Measurements from ENCODE around the gene PTGER3.
"Not testable (repeated sequence)": the region's sequence is repeated elsewhere in the genome, so short reads cannot be mapped to it uniquely, and the experiment has no call there.

Gene PTGER3

DNA sequence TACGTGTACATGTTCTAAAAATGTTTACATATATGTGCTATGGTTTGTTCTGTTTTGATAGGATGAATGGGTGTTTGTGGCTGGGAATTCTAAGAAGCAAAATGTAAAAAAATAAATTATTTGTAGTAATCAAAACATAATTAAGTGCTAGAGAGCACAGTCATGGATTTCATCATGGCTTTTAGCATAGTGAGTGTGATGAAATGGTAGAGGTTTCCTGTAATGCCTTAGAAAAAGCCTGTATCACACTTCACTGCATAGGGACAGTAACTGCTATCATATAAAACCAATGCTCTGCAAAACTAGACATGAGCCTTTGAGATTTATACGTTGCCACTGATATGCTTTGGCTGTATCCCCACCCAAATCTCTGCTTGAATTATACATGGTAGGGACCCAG, 99.8 kb downstream of the PTGER3 start:
- TF ChIP-seq, protein P1, sequence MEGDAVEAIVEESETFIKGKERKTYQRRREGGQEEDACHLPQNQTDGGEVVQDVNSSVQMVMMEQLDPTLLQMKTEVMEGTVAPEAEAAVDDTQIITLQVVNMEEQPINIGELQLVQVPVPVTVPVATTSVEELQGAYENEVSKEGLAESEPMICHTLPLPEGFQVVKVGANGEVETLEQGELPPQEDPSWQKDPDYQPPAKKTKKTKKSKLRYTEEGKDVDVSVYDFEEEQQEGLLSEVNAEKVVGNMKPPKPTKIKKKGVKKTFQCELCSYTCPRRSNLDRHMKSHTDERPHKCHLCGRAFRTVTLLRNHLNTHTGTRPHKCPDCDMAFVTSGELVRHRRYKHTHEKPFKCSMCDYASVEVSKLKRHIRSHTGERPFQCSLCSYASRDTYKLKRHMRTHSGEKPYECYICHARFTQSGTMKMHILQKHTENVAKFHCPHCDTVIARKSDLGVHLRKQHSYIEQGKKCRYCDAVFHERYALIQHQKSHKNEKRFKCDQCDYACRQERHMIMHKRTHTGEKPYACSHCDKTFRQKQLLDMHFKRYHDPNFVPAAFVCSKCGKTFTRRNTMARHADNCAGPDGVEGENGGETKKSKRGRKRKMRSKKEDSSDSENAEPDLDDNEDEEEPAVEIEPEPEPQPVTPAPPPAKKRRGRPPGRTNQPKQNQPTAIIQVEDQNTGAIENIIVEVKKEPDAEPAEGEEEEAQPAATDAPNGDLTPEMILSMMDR (IDR thresholded peaks at IDR 0.05): no peak
- Histone ChIP-seq H3K27me3 (no peaks in the 10 kb centered on the region), H3K4me1 (ENCODE audit: control insufficient read depth in 1 of 2, insufficient read depth in 1 of 2, low read depth in 1 of 2, low read length in 1 of 2) (no peaks in the 10 kb centered on the region), H3K4me3 (ENCODE audit: low read depth in 1 of 2, low read length in 1 of 2) (no peak overlapping the region), H3K36me3 (no peaks in the 10 kb centered on the region), H3K27ac (no peak overlapping the region), H3K9me3 (no peaks in the 10 kb centered on the region)

DNA sequence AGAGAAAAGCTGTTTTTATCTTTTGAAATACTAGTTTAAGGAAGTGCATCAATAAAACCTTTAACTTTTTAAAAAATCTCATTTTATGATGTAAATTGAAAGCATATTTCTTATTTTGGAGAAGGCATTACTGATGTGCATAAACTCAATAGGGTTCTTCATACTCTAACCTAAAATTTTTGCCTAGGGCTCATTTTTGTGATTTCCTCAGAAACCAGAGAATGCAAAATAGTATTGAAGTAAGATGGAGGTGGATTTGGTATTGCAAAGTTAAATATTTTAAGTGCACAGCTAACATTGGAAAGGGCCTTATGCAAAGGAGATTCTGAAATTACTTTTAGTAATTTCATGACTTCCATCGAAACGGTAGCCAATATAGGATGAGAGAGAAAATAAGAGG, 101.9 kb downstream of the PTGER3 start:
- Histone ChIP-seq H3K4me1 (ENCODE audit: control insufficient read depth in 1 of 2, insufficient read depth in 1 of 2, low read depth in 1 of 2, low read length in 1 of 2) (no peaks in the 10 kb centered on the region), H3K27me3 (no peaks in the 10 kb centered on the region), H3K36me3 (no peaks in the 10 kb centered on the region), H3K27ac (no peak overlapping the region), H3K4me3 (ENCODE audit: low read depth in 1 of 2, low read length in 1 of 2) (no peak overlapping the region), H3K9me3 (no peaks in the 10 kb centered on the region)
- TF ChIP-seq, protein P1 (IDR thresholded peaks at IDR 0.05): no peak

DNA sequence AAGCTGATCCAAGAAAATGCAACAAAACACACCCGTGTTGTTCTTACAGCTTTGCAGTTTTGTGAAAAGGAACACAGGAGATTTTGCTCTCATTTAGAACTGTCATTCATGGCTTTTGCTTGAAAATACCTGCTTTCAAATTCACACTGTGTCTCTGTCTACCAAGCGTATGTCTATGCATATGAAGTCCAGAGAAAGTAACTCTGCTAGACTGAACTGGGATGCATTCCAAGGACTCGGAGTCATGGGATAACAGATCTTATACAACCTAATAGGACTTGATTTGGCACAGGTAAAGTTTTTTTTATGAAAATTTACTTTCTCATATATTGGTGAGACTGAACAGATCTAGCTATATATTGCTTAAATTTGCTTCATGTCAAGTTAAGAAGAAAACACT, 102.4 kb downstream of the PTGER3 start:
- Histone ChIP-seq H3K4me3 (ENCODE audit: low read depth in 1 of 2, low read length in 1 of 2) (no peak overlapping the region), H3K27ac (no peak overlapping the region), H3K36me3 (no peaks in the 10 kb centered on the region), H3K27me3 (no peaks in the 10 kb centered on the region), H3K4me1 (ENCODE audit: control insufficient read depth in 1 of 2, insufficient read depth in 1 of 2, low read depth in 1 of 2, low read length in 1 of 2) (no peaks in the 10 kb centered on the region), H3K9me3 (no peaks in the 10 kb centered on the region)
- TF ChIP-seq, protein P1 (IDR thresholded peaks at IDR 0.05): no peak

DNA sequence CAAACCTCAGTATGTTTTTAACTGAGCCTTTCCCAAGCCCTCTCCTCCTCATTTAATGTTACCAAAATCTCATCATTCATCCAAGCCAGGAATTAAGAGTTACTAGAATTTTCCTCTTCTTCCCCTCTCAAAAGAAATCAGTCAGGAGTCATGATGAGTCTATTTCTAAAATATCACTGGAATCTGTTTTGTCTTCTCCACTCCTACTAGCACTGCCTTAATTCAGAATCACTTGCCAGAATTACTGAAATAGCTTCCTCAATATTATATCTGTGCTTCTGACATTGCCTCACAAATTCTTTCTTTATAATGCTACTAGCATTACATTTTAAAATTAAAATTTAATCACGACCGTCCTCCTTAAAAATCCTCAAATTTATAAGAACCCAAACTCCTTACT, 106.1 kb downstream of the PTGER3 start:
- Histone ChIP-seq H3K27me3 (no peaks in the 10 kb centered on the region), H3K36me3 (no peaks in the 10 kb centered on the region), H3K4me3 (ENCODE audit: low read depth in 1 of 2, low read length in 1 of 2) (no peak overlapping the region), H3K4me1 (ENCODE audit: control insufficient read depth in 1 of 2, insufficient read depth in 1 of 2, low read depth in 1 of 2, low read length in 1 of 2) (no peaks in the 10 kb centered on the region), H3K9me3 (no peaks in the 10 kb centered on the region), H3K27ac (no peak overlapping the region)
- TF ChIP-seq, protein P1 (IDR thresholded peaks at IDR 0.05): no peak

DNA sequence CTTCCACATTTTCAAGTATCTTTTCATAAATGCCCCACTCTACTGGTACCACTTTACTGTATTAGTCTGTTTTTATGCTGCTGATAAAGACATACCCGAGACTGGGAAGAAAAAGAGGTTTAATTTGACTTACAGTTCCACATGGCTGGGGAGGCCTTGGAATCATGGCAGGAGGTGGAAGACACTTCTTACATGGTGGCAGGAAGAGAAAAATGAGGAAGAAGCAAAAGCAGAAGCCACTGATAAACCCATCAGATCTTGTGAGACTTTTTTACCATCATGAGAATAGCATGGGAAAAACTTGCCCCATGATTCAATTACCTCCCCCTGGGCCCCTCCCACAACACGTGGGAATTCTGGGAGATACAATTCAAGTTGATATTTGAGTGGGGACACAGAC, 107.2 kb downstream of the PTGER3 start:
- not testable (repeated sequence) for H3K27me3 ChIP-seq; H3K9me3 ChIP-seq; H3K27ac ChIP-seq; H3K4me3 ChIP-seq (ENCODE audit: low read depth in 1 of 2, low read length in 1 of 2); H3K4me1 ChIP-seq (ENCODE audit: control insufficient read depth in 1 of 2, insufficient read depth in 1 of 2, low read depth in 1 of 2, low read length in 1 of 2); H3K36me3 ChIP-seq

DNA sequence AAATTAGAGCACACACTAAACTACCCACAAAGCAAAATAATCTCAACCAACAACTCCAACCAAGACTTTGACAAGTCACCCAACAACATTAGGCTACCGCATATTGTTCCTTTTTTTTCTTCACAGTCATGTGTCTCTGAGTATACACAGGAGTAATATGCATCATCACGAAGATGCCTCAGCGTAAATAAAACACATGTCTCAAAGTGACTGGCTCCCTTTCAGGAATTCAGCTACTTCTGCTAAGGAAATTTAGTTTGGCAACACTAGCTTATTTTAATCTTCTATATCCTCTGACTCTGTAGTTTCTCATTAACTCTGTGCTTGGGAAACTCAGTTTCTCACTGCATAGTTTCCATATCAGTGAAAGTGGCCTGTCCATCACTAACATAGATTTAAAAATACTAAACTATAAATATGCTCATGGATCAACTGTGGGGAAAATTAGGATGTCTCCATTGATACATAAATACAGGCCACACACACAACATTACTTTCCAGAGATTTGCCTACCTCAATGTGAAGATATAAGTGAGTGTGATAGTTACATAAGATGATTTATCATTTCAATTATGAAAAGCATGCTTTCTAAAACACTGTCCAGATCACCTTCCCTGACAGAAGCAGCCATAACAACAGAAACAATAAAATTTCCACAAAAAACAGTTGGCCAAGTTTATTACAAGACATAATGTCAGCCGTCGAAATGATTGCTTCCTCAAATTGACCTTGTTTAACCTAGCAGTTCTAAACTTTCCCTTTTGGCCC, 113.2 kb downstream of the PTGER3 start:
- H3K27ac ChIP-seq: no peak overlapping the region
- no peaks in the 10 kb centered on the region for H3K9me3 ChIP-seq
- no peak overlapping the region for H3K4me3 ChIP-seq (ENCODE audit: low read depth in 1 of 2, low read length in 1 of 2)
- TF ChIP-seq, protein P1 (IDR thresholded peaks at IDR 0.05): no peak
- H3K27me3 ChIP-seq: no peaks in the 10 kb centered on the region
- no peaks in the 10 kb centered on the region for H3K36me3 ChIP-seq
- H3K4me1 ChIP-seq (ENCODE audit: control insufficient read depth in 1 of 2, insufficient read depth in 1 of 2, low read depth in 1 of 2, low read length in 1 of 2): no peaks in the 10 kb centered on the region

Measured in neutrophil (primary cell).